NCI-H1436 (cell line): Measurements from ENCODE around the gene FBXO15.

Experiments
- DNase-seq: peaks from one replicate; lab custom pipeline; 2025; lab: John Stamatoyannopoulos, UW

Gene FBXO15

DNA sequence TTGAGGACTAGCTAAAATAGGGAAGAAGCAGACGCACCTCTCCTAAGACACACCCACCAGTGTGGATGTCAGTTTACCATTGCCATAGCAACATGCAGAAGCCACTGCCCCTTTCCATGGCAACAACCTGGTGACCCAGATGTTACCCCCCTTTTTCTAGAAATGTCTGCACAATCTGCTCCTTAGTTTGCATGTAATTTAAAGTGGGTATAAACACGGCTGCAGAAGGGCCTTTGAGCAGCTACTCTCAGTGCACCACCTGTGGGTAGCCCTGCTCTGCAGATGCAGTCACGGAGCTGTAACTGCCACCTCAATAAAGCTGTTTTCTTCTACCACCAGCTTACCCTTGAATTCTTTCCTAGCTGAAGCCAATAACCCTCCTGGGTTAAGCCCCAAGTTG, 87.1 kb downstream of the FBXO15 start:
- no peak for DNase-seq

DNA sequence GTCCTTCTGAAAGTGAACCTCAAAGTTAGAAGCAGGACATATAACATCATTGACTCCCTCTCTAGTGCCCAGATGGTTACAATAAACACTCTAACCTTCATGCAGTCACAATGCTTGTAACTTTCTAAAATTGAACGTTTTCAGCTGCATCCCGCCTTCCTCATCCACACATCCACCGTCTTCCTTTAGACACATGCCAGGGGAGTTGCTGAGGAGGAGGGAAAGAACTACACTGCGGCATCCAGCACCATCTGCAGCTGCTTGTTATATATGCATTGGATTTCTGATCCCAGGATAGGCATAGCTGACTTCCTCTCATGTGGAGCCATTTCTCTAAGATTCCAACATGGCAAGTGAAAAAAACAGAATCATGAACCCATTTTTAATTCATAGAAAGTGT, 96.8 kb downstream of the FBXO15 start:
- DNase-seq: no peak

DNA sequence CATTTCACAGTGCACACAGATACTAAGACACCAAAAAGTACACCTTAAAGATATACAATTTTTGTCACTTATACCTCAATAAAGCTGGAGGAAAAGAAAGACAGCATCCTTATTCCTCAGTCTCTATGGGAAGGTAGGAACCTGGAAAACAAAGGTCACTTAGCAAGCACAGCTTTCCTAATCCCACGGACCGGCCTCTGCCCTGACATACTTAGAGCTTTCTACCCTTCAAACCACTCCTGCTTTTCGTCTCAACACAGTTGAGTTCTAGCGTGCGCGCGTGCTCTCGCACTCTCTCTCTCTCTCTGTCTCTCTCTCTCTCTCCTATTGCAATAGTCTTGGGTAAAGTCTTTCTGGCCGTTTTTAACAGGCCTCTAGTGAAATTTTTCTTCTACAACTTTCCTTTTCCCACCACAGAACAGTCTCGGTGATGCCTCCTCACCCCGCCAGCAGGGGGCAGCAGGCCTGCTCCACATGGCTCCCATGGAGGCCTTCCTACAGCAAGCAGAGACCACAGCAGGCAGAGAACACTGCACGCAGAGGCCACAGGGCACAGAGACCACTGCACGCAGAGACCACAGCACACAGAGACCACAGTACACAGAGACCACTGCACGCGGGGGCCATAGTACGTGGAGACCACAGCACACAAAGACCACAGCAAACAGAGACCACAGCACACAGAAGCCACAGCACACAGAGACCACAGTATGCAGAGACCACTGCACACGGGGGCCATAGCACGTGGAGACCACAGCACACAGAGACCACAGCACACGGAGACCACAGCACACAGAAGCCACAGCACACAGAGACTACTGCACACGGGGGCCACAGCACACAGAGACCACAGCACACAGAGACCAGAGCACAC, 106.9 kb downstream of the FBXO15 start:
- peak; percentile 17 for DNase-seq

DNA sequence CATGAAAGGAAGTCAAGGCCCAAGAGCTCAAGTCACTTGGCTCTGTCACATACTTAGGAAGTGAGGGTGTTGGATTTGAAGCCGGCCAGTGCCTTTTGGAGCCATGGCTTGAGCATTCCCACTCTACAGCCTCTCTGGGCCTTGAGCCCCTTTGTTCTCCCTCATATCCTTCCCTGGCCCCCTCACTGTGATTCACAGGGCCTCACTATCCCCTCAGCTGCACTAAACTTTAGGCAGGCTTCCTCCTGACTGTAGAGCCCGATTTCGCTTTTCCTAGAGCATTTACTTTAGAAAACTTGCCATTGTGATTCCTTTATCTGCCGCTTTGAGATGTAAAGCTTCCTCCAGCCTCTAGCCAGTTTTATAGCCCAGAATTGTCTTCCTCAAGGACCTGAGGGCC, 107.6 kb downstream of the FBXO15 start:
- no peak for DNase-seq

DNA sequence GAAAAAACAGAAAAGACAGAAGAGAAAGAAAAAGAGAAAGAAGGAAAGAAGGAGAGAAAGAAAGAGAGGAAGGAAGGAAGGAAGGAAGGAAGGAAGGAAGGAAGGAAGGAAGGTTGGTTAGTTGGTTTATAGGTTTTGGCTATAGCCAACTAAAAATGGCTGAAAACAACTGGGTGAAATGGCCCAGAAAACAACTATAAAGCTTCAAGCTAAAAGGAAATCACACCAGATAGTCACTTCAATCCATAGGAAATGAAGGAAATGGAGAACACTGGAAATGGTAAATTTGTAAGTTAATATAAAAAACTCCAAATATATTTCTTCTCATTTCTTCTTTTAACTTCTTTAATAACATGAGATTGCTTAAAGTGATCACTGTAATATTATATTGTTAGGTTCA, 118.5 kb downstream of the FBXO15 start:
- DNase-seq: no peak
